IMR-90 (cell line): ENCODE data around the gene GPR137. TPM values are rescaled to one million over a fixed set of nuclear protein-coding genes. Genes with fewer than 3 reads are reported as not detected.

Experiments
- ATAC-seq: fragments of 200-7000 bp; cut with Tn5 transposase; 2 replicates; pipeline ENCODE4 v1.9.1; 2020; ENCODE audit warnings: low read depth, mild to moderate bottlenecking, moderate library complexity
- BruUV-seq: library from RNA; stranded (reverse); fragments of 400-500 nt; replicated peaks from 2 replicates; lab custom pipeline; 2021; lab: Mats Ljungman, UMichigan
- CTCF ChIA-PET: fragments of 300-600 bp; formaldehyde crosslinking; extraction: SDS; loops from one replicate; lab custom pipeline; 2021; ENCODE audit warnings: antibody characterized with exemption; lab: Yijun Ruan, JAX
- POLR2A ChIA-PET: fragments of 300-600 bp; sonication (Branson Sonifier 250); formaldehyde crosslinking; loops from one replicate; lab custom pipeline; 2022; ENCODE audit warnings: antibody characterized with exemption; ENCODE audit not compliant: unreplicated experiment; lab: Charles Lee
- DNase-seq: peaks from one replicate; pipeline ENCODE4 v3.0.0; 2013
- H2AFZ ChIP-seq: replicated peaks from 2 replicates; pipeline ENCODE3; 2013; ENCODE audit warnings: low read length, mild to moderate bottlenecking; ENCODE audit not compliant: poor library complexity
- H2AK5ac ChIP-seq: 2 replicates; pipeline ENCODE4 v1.6.1; 2013; ENCODE audit warnings: low read depth, low read length, inconsistent platforms
- H2AK9ac ChIP-seq: replicated peaks from 2 replicates; pipeline ENCODE3; 2013; ENCODE audit warnings: mild to moderate bottlenecking, low read depth, low read length, moderate library complexity; ENCODE audit not compliant: poor library complexity
- H2BK120ac ChIP-seq: 2 replicates; pipeline ENCODE4 v1.6.1; 2013; ENCODE audit warnings: low read depth, low read length, inconsistent platforms
- H2BK15ac ChIP-seq: 3 replicates; pipeline ENCODE4 v1.6.1; 2013; ENCODE audit warnings: low read depth, low read length, inconsistent platforms
- H2BK20ac ChIP-seq: 2 replicates; pipeline ENCODE4 v1.6.1; 2013; ENCODE audit warnings: low read depth, mild to moderate bottlenecking, inconsistent platforms, low read length, moderate library complexity
- H2BK5ac ChIP-seq: 2 replicates; pipeline ENCODE4 v1.6.1; 2013; ENCODE audit warnings: mild to moderate bottlenecking, low read depth, low read length, inconsistent platforms; ENCODE audit not compliant: poor library complexity, severe bottlenecking
- H3K14ac ChIP-seq: replicated peaks from 2 replicates; pipeline ENCODE4 v1.6.1; 2013; ENCODE audit warnings: low read depth, low read length, inconsistent platforms
- H3K18ac ChIP-seq: 2 replicates; pipeline ENCODE4 v1.6.1; 2013; ENCODE audit warnings: low read depth, low read length, control low read depth
- H3K23ac ChIP-seq: 2 replicates; pipeline ENCODE4 v1.6.1; 2013; ENCODE audit warnings: low read depth, low read length, inconsistent platforms
- H3K27ac ChIP-seq: 2 replicates; pipeline ENCODE4 v1.5.1; 2013; ENCODE audit warnings: mild to moderate bottlenecking, control low read depth, low read length; ENCODE audit not compliant: insufficient read depth
- H3K27me3 ChIP-seq: 2 replicates; pipeline ENCODE4 v1.6.1; 2013; ENCODE audit warnings: low read length; ENCODE audit not compliant: control insufficient read depth, insufficient read depth
- H3K36me3 ChIP-seq: 2 replicates; pipeline ENCODE4 v1.6.1; 2013; ENCODE audit warnings: low read length, mixed read lengths; ENCODE audit not compliant: control insufficient read depth, insufficient read depth
- H3K4ac ChIP-seq: 2 replicates; pipeline ENCODE4 v1.6.1; 2013; ENCODE audit warnings: low read depth, low read length, inconsistent platforms
- H3K4me1 ChIP-seq: 2 replicates; pipeline ENCODE4 v1.6.1; 2013; ENCODE audit warnings: low read length, mixed read lengths; ENCODE audit not compliant: control insufficient read depth, insufficient read depth
- H3K4me2 ChIP-seq: 2 replicates; pipeline ENCODE4 v1.6.1; 2013; ENCODE audit warnings: low read depth, mild to moderate bottlenecking, control low read depth, low read length, moderate library complexity
- H3K4me3 ChIP-seq: 2 replicates; pipeline ENCODE4 v1.5.1; 2013; ENCODE audit warnings: low read depth, mild to moderate bottlenecking, control low read depth, low read length, moderate library complexity; ENCODE audit not compliant: insufficient read depth
- H3K56ac ChIP-seq: 2 replicates; pipeline ENCODE4 v1.6.1; 2013; ENCODE audit warnings: low read length, inconsistent platforms; ENCODE audit not compliant: insufficient read depth; ENCODE audit errors: extremely low read depth
- H3K79me1 ChIP-seq, 2 experiments: 2 replicates each; pipeline ENCODE4 v1.6.1; 2013; ENCODE audit warnings: low read length in 2 of 2, inconsistent platforms in 1 of 2, low read depth in 1 of 2
- H3K9ac ChIP-seq: 2 replicates; pipeline ENCODE4 v1.6.1; 2013; ENCODE audit warnings: low read depth, low read length, control low read depth
- H3K9me1 ChIP-seq: 2 replicates; pipeline ENCODE4 v1.6.1; 2013; ENCODE audit warnings: low read length, inconsistent platforms; ENCODE audit not compliant: insufficient read depth
- H3K9me3 ChIP-seq: 2 replicates; pipeline ENCODE4 v1.6.1; 2013; ENCODE audit warnings: low read length; ENCODE audit not compliant: control insufficient read depth, insufficient read depth
- H4K20me1 ChIP-seq: 2 replicates; pipeline ENCODE4 v1.6.1; 2013; ENCODE audit warnings: low read length, inconsistent platforms; ENCODE audit not compliant: insufficient read depth
- H4K5ac ChIP-seq: 2 replicates; pipeline ENCODE4 v1.6.1; 2013; ENCODE audit warnings: mild to moderate bottlenecking, low read depth, low read length, control low read depth
- H4K8ac ChIP-seq, 2 experiments: 2 replicates each; pipeline ENCODE4 v1.6.1; 2013; ENCODE audit warnings: low read depth in 2 of 2, low read length in 2 of 2, control low read depth in 1 of 2, inconsistent platforms in 1 of 2
- H4K91ac ChIP-seq: 2 replicates; pipeline ENCODE4 v1.6.1; 2013; ENCODE audit warnings: low read depth, low read length, inconsistent platforms; ENCODE audit not compliant: insufficient read depth
- CEBPB ChIP-seq: IDR thresholded peaks from 2 replicates; pipeline ENCODE4 v1.6.1; 2012; ENCODE audit warnings: low read depth, low read length, improper control_type of control experiment
- CHD1 ChIP-seq: IDR thresholded peaks from 2 replicates; pipeline ENCODE4 v1.6.1; 2012; ENCODE audit warnings: low read depth, low read length, improper control_type of control experiment
- FOS ChIP-seq: fragments of 150-350 bp; IDR thresholded peaks from 2 replicates; pipeline ENCODE4 v1.6.1; 2016; ENCODE audit warnings: low read depth, low read length
- MAFK ChIP-seq: IDR thresholded peaks from 2 replicates; pipeline ENCODE4 v1.6.1; 2012; ENCODE audit warnings: low read depth, low read length, improper control_type of control experiment
- MAZ ChIP-seq: IDR thresholded peaks from 2 replicates; pipeline ENCODE4 v1.6.1; 2012; ENCODE audit warnings: low read depth, mild to moderate bottlenecking, low read length, improper control_type of control experiment, moderate library complexity, borderline replicate concordance
- MXI1 ChIP-seq: IDR thresholded peaks from 2 replicates; pipeline ENCODE4 v1.6.1; 2012; ENCODE audit warnings: low read depth, mild to moderate bottlenecking, low read length, moderate library complexity, borderline replicate concordance
- NFE2L2 ChIP-seq: fragments of 150-350 bp; IDR thresholded peaks from 2 replicates; pipeline ENCODE4 v1.6.1; 2016; ENCODE audit warnings: low read depth, mild to moderate bottlenecking, low read length
- POLR2A ChIP-seq: IDR thresholded peaks from 2 replicates; pipeline ENCODE4 v1.6.1; 2012; ENCODE audit warnings: mild to moderate bottlenecking, low read depth, low read length
- RAD21 ChIP-seq: IDR thresholded peaks from 2 replicates; pipeline ENCODE4 v1.6.1; 2012; ENCODE audit warnings: low read length, improper control_type of control experiment
- RCOR1 ChIP-seq: IDR thresholded peaks from 2 replicates; pipeline ENCODE4 v1.6.1; 2012; ENCODE audit warnings: mild to moderate bottlenecking, low read length, improper control_type of control experiment; ENCODE audit not compliant: insufficient replicate concordance
- RFX5 ChIP-seq: IDR thresholded peaks from 2 replicates; pipeline ENCODE4 v1.8.0; 2012; ENCODE audit warnings: low read depth, mild to moderate bottlenecking, low read length, moderate library complexity
- SMC3 ChIP-seq: fragments of 150-350 bp; IDR thresholded peaks from 2 replicates; pipeline ENCODE4 v1.6.1; 2016; ENCODE audit warnings: low read depth, mild to moderate bottlenecking, antibody characterized with exemption, low read length, moderate library complexity
- WGBS, 2 experiments: methylation state at CpG; one replicate each; pipeline versions ENCODE4 v1.1.5 to v1.1.7; 2013; ENCODE audit warnings: missing lambda C conversion rate in 2 of 2; ENCODE audit not compliant: insufficient read length in 1 of 2; ENCODE audit errors: extremely low coverage in 2 of 2; 5-methylcytosine and 5-hydroxymethylcytosine counted together
- dilution Hi-C: fragments of 300-500 bp; cut with HindIII; formaldehyde crosslinking; loops from one replicate; pipeline ENCODE4 v1.14.3; 2018; ENCODE audit warnings: low sequenced_read_pairs; ENCODE audit not compliant: unreplicated experiment
- in situ Hi-C: fragments of 300-500 bp; cut with MboI; formaldehyde crosslinking; loops from 3 replicates; pipeline ENCODE4 v1.14.3; 2019; ENCODE audit warnings: low sequenced_read_pairs, inconsistent platforms, mixed read lengths
- intact Hi-C: fragments of 100-400 bp; cut with micrococcal nuclease; formaldehyde crosslinking; loops from 2 replicates; pipeline ENCODE4 v1.10.0; 2022
- polyA plus RNA-seq, 3 experiments: library from polyadenylated mRNA; depleted of rRNA; stranded (reverse); fragments of >200 nt; gene quantifications; 2 replicates each; pipeline ENCODE4 v1.2.3, GENCODE V29; 2012; ENCODE audit warnings: low replicate concordance in 1 of 3
- total RNA-seq: library from RNA; depleted of rRNA; stranded (reverse); fragments of >200 nt; gene quantifications from 2 replicates; pipeline ENCODE4 v1.2.3, GENCODE V29; 2012
- TF ChIP-seq, protein P1 (sequence below): conservative IDR thresholded peaks from 2 replicates; pipeline ENCODE4 v1.5.1; 2012; ENCODE audit warnings: mild to moderate bottlenecking, low read depth, low read length, improper control_type of control experiment
- TF ChIP-seq, protein P2 (sequence below): fragments of 150-350 bp; IDR thresholded peaks from 2 replicates; pipeline ENCODE4 v1.6.1; 2017; ENCODE audit warnings: mild to moderate bottlenecking, antibody characterized with exemption, low read length, low read depth
- TF ChIP-seq, protein P3 (sequence below): fragments of 150-350 bp; IDR thresholded peaks from 2 replicates; pipeline ENCODE4 v1.6.1; 2016; ENCODE audit warnings: low read depth, mild to moderate bottlenecking, low read length, moderate library complexity, borderline replicate concordance

Gene GPR137
- total and polyA plus RNA-seq, 2 of the 4 experiments (the other 2 are of a cell fraction), result 3.6 to 26.0 TPM

DNA sequence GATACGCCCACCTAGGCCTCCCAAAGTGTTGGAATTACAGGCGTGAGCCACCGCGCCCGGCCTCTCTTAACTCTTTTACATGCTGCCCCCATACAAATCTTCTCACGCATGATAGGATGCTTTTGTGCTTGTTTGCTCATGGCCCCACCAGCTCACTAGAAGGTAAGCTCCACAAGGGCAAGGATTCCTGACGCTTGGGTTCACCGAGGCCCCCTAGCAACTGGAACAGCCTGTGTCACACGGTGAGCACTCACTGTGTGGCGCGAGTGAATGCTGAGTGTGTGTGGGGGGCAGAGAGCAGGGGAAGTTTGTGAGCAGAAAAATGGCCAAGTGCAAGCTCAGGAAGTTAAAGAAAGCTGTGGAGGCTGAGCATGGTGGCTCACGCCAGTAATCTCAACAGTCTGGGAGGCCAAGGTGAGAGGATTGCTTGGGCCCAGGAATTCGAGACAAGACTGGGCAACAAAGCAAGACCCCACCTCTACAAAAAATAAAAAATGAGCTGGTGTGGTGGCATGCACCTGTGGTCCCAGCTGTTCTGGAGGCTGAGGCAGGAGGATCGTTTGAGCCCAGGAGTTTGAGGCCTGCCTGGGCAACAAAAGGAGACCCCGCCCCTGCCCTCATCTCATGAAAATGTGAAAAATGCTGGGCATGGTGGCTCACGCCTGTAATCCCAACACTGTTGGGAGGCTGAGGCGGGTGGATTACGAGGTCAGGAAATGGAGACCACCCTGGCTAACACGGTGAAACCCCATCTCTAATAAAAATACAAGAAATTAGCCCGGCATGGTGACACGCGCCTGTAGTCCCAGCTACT, 3.5 kb upstream of the GPR137 start:
- DNase-seq, result no peak
- TF ChIP-seq, protein P1, sequence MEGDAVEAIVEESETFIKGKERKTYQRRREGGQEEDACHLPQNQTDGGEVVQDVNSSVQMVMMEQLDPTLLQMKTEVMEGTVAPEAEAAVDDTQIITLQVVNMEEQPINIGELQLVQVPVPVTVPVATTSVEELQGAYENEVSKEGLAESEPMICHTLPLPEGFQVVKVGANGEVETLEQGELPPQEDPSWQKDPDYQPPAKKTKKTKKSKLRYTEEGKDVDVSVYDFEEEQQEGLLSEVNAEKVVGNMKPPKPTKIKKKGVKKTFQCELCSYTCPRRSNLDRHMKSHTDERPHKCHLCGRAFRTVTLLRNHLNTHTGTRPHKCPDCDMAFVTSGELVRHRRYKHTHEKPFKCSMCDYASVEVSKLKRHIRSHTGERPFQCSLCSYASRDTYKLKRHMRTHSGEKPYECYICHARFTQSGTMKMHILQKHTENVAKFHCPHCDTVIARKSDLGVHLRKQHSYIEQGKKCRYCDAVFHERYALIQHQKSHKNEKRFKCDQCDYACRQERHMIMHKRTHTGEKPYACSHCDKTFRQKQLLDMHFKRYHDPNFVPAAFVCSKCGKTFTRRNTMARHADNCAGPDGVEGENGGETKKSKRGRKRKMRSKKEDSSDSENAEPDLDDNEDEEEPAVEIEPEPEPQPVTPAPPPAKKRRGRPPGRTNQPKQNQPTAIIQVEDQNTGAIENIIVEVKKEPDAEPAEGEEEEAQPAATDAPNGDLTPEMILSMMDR, result no peak
- TF ChIP-seq, protein P2, sequence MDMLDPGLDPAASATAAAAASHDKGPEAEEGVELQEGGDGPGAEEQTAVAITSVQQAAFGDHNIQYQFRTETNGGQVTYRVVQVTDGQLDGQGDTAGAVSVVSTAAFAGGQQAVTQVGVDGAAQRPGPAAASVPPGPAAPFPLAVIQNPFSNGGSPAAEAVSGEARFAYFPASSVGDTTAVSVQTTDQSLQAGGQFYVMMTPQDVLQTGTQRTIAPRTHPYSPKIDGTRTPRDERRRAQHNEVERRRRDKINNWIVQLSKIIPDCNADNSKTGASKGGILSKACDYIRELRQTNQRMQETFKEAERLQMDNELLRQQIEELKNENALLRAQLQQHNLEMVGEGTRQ, result no peak
- no peak for TF ChIP-seq POLR2A
- no peak for TF ChIP-seq MAZ
- TF ChIP-seq, protein P3, sequence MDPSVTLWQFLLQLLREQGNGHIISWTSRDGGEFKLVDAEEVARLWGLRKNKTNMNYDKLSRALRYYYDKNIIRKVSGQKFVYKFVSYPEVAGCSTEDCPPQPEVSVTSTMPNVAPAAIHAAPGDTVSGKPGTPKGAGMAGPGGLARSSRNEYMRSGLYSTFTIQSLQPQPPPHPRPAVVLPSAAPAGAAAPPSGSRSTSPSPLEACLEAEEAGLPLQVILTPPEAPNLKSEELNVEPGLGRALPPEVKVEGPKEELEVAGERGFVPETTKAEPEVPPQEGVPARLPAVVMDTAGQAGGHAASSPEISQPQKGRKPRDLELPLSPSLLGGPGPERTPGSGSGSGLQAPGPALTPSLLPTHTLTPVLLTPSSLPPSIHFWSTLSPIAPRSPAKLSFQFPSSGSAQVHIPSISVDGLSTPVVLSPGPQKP, result no peak
- TF ChIP-seq CEBPB, result no peak
- TF ChIP-seq RAD21, result no peak
- no peak for TF ChIP-seq MAFK
- TF ChIP-seq FOS, result no peak
- TF ChIP-seq NFE2L2, result no peak
- TF ChIP-seq RCOR1, result no peak
- TF ChIP-seq MXI1, result no peak
- TF ChIP-seq RFX5, result no peak
- TF ChIP-seq SMC3, result no peak
- no peak for TF ChIP-seq CHD1

More for the DNA sequence above, 3.5 kb upstream of the GPR137 start:
- Histone ChIP-seq H3K9me1 (peaks cover 5% of the 10 kb centered on the region; the same call in 1 of the 2 replicates), H3K36me3 (peaks cover 18% of the 10 kb centered on the region), H3K4me3 (no peak overlapping the region), H3K9ac (no peak overlapping the region), H4K20me1 (no peaks in the 10 kb centered on the region), H3K56ac (no peak overlapping the region), H3K79me1 (peaks cover 15 to 37% of the 10 kb centered on the region in 2 experiments), H3K23ac (no peak overlapping the region), H3K18ac (no peak overlapping the region), H3K4ac (no peak overlapping the region), H3K27me3 (no peaks in the 10 kb centered on the region), H3K14ac (no peak overlapping the region), H3K27ac (no peak overlapping the region), H3K4me2 (no peak overlapping the region), H2BK15ac (no peak overlapping the region), H2AK9ac (no peak overlapping the region), H4K91ac (no peak overlapping the region), H2BK5ac (no peak overlapping the region), H2AFZ (no peak overlapping the region), H2BK20ac (no peak overlapping the region), H4K8ac (no peak overlapping the region), H2BK120ac (no peak overlapping the region), H3K9me3 (no peaks in the 10 kb centered on the region), H4K5ac (no peak overlapping the region), H3K4me1 (peaks cover 8% of the 10 kb centered on the region), H2AK5ac (no peak overlapping the region)
- POLR2A ChIA-PET, result no interaction called here
- whole genome bisulfite sequencing, 2 experiments, result 100% methylated on average over 1 of the region's 22 CpGs; no CpG with 5 or more reads in 1 of the 2 experiments
- in situ Hi-C loops (no loop called here), dilution Hi-C loops (no loop called here), intact Hi-C loops (no loop called here)
- no TSS peak for BruUV-seq
- no peak for ATAC-seq
- CTCF ChIA-PET, result no interaction called here
